Heart right ventricle (tissue), 16 donors: ENCODE results near the gene MLIP. TPM values are rescaled to one million over a fixed set of nuclear protein-coding genes. Genes with fewer than 3 reads are reported as not detected.
A peak's percentile ranks its signal among the peaks of the same experiment; 100 is the strongest.

Experiments
- ATAC-seq, 8 donors: fragments of 200-7000 bp; cut with Tn5 transposase; one replicate each; pipeline ENCODE4 v1.9.1; 2020; ENCODE audit warnings: mild to moderate bottlenecking in 8 of 8, moderate library complexity in 8 of 8, moderate number of reproducible peaks in 1 of 8
- DNase-seq, 2 donors: peaks; one replicate each; pipeline ENCODE4 v3.0.0-alpha.2; 2020
- H3K27ac ChIP-seq, 10 donors: fragments of 200-600 bp; sonication (generic) in 2 of 10; one replicate each; pipeline versions ENCODE4 v1.5.0 to v1.8.0; 2020 to 2022; ENCODE audit warnings: mild to moderate bottlenecking in 3 of 10
- H3K27me3 ChIP-seq, 7 donors: fragments of 200-600 bp; one replicate each; pipeline ENCODE4 v1.8.0; 2021 to 2022; ENCODE audit warnings: mild to moderate bottlenecking in 2 of 7
- H3K36me3 ChIP-seq, 9 donors: fragments of 200-600 bp; sonication (generic) in 1 of 9; one replicate each; pipeline versions ENCODE4 v1.5.0 to v1.8.0; 2020 to 2022; ENCODE audit warnings: mild to moderate bottlenecking in 2 of 9
- H3K4me1 ChIP-seq, 9 donors: fragments of 200-600 bp; sonication (generic) in 1 of 9; one replicate each; pipeline versions ENCODE4 v1.5.0 to v1.8.0; 2020 to 2022; ENCODE audit warnings: mild to moderate bottlenecking in 4 of 9
- H3K4me3 ChIP-seq, 10 donors: fragments of 200-600 bp; sonication (generic) in 2 of 10; one replicate each; pipeline versions ENCODE4 v1.5.0 to v1.8.0; 2020 to 2022; ENCODE audit warnings: mild to moderate bottlenecking in 7 of 10, moderate library complexity in 2 of 10
- H3K9me3 ChIP-seq, 11 donors: fragments of 200-600 bp in 10 of 11; sonication (generic) in 2 of 11; one replicate each; pipeline versions ENCODE4 v1.5.0 to v1.8.0; 2013 to 2022; ENCODE audit warnings: mild to moderate bottlenecking in 2 of 11, control low read depth in 1 of 11, moderate library complexity in 1 of 11
- WGBS, 2 donors: extraction: QIAGEN DNeasy Blood & Tissue Kit; methylation state at CpG; one replicate each; pipeline ENCODE4 v1.1.7; 2013; ENCODE audit warnings: inconsistent platforms in 1 of 2; 5-methylcytosine and 5-hydroxymethylcytosine counted together
- intact Hi-C, 10 donors: fragments of 100-400 bp; cut with DNase I; formaldehyde crosslinking; loops; one replicate each; pipeline versions ENCODE4 v1.11.1 to v1.14.2; 2022
- polyA plus RNA-seq, 2 donors: library from polyadenylated mRNA; stranded (reverse); fragments of 200-250 nt; gene quantifications; one replicate each; pipeline ENCODE4 v1.2.3, GENCODE V29; 2013
- total RNA-seq, 10 donors: library from RNA; stranded (reverse); fragmentation: NEBNext Ultra II Directional in 3 of 10; extraction: Animal tissue kit (Norgen Biotek cat#: 25700) in 3 of 10; gene quantifications; one replicate each; pipeline versions ENCODE4 v1.2.1 to v1.2.4, GENCODE V29; 2021 to 2023
- TF ChIP-seq, protein P1 (sequence below), 9 donors: fragments of 200-600 bp; sonication (generic) in 2 of 9; IDR thresholded peaks; one replicate each; pipeline versions ENCODE4 v1.5.0 to v1.8.0; 2021 to 2022; ENCODE audit warnings: antibody characterized with exemption in 9 of 9, mild to moderate bottlenecking in 5 of 9, moderate library complexity in 1 of 9
- donor health status: Arrhythmogenic right ventricular cardiomyopathy.
- donor health status: ischemic (EF 13 %, LVEDD 7.1; RV severe dilation, severe dysfunction).
- donor health status: healthy with polysubstance abuse.
- donor health status: DM: no; HTN: yes; CAD: no.
- donor health status: DM: no; HTN: no; CAD: no.
- donor health status: ischemic (EF 25% LVEDD 6.9; RV normal size, moderate dysfunction).
- donor health status: ischemic (EF 25% LVEDD 5.7; RV mildly dilated, moderate dysfunction).
- donor health status: healthy.
- donor health status: DM: yes; HTN: yes; CAD: no.
- donor health status: Ischemic cardiomyopathy.
- donor health status: ischemic (EF 35%, LVEDD 5.7; RV mildly dilated, moderate dysfunction).
- donor health status: nonischemic (EF 11% LVEDD 7.7; RV severe dilation, severe dysfunction).
- donor health status: DM: yes; HTN: yes; CAD: no.
- donor health status: PGD.
- donor health status: ischemic (EF 29% LVEDD 5.4; RV normal size, mild dysfunction).
- donor health status: nonischemic (EF 23%, LVEDD 6.1; RV moderate dilation, normal function).

The MLIP gene
- total and polyA plus RNA-seq, 12 donors: 102 to 486 (median 394) TPM

DNA sequence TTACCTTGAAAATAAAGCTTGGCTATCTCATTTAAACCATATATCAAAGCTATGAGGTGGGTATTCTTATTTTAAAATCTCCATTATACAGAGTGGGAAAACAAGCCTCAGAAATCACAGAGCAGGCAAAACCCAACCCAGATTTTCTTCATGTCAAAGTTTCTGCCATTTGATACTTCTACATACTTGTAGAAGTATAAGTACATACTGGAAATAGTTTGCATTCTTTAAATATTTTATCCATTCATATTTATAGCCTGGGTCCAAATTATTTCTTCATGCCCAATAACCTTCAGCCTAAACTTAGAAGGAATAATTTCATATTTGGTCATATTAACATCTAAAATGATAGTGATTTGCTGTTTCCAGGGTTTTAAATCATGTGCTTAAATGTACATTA, 61.8 kb downstream of the MLIP start:
- no peak for ATAC-seq
- peaks cover 0 to 13% (median 0%) of the 10 kb centered on the region in 11 donors for H3K9me3 ChIP-seq
- peaks cover 0 to 21% (median 0%) of the 10 kb centered on the region in 9 donors for H3K36me3 ChIP-seq
- DNase-seq: no peak
- H3K27ac ChIP-seq: peak overlapping the region in 1 of 10 donors; percentile 37
- TF ChIP-seq, protein P1, sequence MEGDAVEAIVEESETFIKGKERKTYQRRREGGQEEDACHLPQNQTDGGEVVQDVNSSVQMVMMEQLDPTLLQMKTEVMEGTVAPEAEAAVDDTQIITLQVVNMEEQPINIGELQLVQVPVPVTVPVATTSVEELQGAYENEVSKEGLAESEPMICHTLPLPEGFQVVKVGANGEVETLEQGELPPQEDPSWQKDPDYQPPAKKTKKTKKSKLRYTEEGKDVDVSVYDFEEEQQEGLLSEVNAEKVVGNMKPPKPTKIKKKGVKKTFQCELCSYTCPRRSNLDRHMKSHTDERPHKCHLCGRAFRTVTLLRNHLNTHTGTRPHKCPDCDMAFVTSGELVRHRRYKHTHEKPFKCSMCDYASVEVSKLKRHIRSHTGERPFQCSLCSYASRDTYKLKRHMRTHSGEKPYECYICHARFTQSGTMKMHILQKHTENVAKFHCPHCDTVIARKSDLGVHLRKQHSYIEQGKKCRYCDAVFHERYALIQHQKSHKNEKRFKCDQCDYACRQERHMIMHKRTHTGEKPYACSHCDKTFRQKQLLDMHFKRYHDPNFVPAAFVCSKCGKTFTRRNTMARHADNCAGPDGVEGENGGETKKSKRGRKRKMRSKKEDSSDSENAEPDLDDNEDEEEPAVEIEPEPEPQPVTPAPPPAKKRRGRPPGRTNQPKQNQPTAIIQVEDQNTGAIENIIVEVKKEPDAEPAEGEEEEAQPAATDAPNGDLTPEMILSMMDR (IDR thresholded peaks at IDR 0.05): no peak
- H3K27me3 ChIP-seq: no peaks in the 10 kb centered on the region
- intact Hi-C loops: no loop called here
- no peaks in the 10 kb centered on the region for H3K4me1 ChIP-seq
- H3K4me3 ChIP-seq: no peak overlapping the region

DNA sequence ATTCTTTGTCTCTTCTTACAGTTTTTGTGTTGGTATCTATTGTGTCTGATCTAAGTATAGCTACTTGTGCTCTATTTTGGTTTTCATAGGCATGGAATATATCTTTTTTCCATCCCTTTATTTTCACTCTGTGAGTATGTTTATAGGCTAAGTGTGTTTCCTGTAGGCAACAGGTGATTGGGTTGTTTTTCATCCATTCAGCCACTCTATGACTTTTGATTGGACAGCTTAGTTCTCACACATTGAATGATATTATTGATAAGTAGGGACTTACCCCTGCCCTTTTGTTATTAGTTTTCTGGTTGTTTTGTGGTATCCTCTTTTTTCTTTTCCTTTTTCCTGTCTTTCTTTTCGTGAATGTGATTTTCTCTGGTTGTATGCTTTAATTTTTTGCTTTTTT, 67.9 kb downstream of the MLIP start:
- no peak for ATAC-seq
- TF ChIP-seq, protein P1 (IDR thresholded peaks at IDR 0.05): no peak
- H3K27ac ChIP-seq: no peak overlapping the region
- peaks cover 0 to 13% (median 0%) of the 10 kb centered on the region in 11 donors for H3K9me3 ChIP-seq
- WGBS, 2 donors: 0 to 28% methylated on average over 1 of the region's 1 CpG
- H3K27me3 ChIP-seq: no peaks in the 10 kb centered on the region
- no peak overlapping the region for H3K4me3 ChIP-seq
- peaks cover 0 to 26% (median 0%) of the 10 kb centered on the region in 9 donors for H3K36me3 ChIP-seq
- intact Hi-C loops: no loop called here
- peaks cover 0 to 11% (median 0%) of the 10 kb centered on the region in 9 donors for H3K4me1 ChIP-seq
- DNase-seq: no peak

DNA sequence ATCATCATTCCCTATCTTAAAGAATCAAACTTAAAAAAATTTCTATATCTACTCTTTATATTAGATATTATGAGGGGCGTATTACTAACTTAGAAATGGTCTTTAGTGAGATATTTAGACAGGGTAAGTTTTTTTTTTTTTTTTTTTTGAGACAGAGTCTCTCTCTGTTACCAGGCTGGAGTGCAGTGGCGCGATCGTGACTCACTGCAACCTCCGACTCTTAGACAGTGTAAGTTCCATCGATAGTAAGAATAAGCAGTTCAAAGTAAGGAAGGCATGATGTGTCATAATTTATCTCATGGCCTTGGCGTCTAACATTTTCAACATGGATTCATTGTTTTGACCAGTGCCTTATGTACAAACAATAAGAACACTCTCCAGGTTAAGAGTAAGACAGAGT, 72.4 kb downstream of the MLIP start:
- Histone ChIP-seq H3K27me3 (no peaks in the 10 kb centered on the region), H3K36me3 (peaks cover 0 to 11% (median 0%) of the 10 kb centered on the region in 9 donors), H3K4me1 (peaks cover 0 to 11% (median 3%) of the 10 kb centered on the region in 9 donors), H3K9me3 (no peaks in the 10 kb centered on the region), H3K4me3 (no peak overlapping the region), H3K27ac (no peak overlapping the region)
- WGBS, 2 donors: 90 to 94% methylated on average over 7 of the region's 7 CpGs
- TF ChIP-seq, protein P1 (IDR thresholded peaks at IDR 0.05): no peak
- ATAC-seq: no peak
- DNase-seq: no peak
- intact Hi-C loops: loop anchor here in 1 of 10 donors (10.0 kb wide), 1 partner anchor 199 kb away; no protein-coding TSS in a partner anchor

DNA sequence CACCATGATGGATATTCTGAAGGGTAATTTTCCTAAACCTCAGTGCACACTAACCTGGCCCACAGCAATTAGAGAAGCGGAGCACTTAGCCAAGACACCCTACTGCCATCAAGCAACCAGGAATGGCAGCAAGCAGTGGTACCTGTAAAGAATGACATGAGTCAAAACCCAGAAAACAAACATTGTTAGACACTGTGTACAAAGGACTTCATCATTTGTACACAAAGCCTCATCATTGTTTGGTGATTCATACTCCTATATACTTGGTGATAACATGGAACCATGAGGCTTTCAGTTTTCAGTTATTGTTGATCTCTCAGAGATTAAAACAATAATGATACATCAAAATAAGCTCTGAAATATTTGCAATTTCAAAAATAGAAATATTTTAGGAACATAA, 74.6 kb downstream of the MLIP start:
- ATAC-seq (no peak), DNase-seq (no peak)
- no peak overlapping the region for H3K27ac ChIP-seq
- H3K36me3 ChIP-seq: peaks cover 0 to 24% (median 0%) of the 10 kb centered on the region in 9 donors
- TF ChIP-seq, protein P1 (IDR thresholded peaks at IDR 0.05): no peak
- intact Hi-C loops: loop anchor here in 1 of 10 donors (10.0 kb wide), 1 partner anchor 201 kb away; no protein-coding TSS in a partner anchor
- no peak overlapping the region for H3K4me3 ChIP-seq
- H3K9me3 ChIP-seq: no peaks in the 10 kb centered on the region
- peaks cover 0 to 12% (median 1%) of the 10 kb centered on the region in 9 donors for H3K4me1 ChIP-seq
- 90% methylated on average over 1 of the region's 1 CpG for WGBS, 2 donors
- H3K27me3 ChIP-seq: no peaks in the 10 kb centered on the region
